Activated CD4-positive, alpha-beta T cell treated with anti-CD3 and anti-CD28 coated beads for 48 hours (primary cell): ENCODE measurements around the gene ATP6V0C.
"Not testable (repeated sequence)": the region's sequence is repeated elsewhere in the genome, so short reads cannot be mapped to it uniquely, and the experiment has no call there.

Experiments used
- DNase-seq: peaks from one replicate; pipeline ENCODE4 v3.0.0-alpha.2; 2020

The ATP6V0C gene

GRCh38 chr16:2475413-2476344, 38.1 kb upstream of the ATP6V0C start:
- DNase-seq: peak; percentile 46

GRCh38 chr16:2476345-2476720, 37.4 kb upstream of the ATP6V0C start:
- no peak for DNase-seq

- no peak for DNase-seq
Observed at GRCh38 chr16:2476741-2477140, 37.0 kb upstream of the ATP6V0C start.

GRCh38 chr16:2477327-2477726, 36.4 kb upstream of the ATP6V0C start:
- no peak for DNase-seq

GRCh38 chr16:2478279-2478678, 35.5 kb upstream of the ATP6V0C start:
- DNase-seq: no peak

GRCh38 chr16:2479996-2480395, 33.8 kb upstream of the ATP6V0C start:
- DNase-seq: not testable (repeated sequence)

GRCh38 chr16:2480948-2481347, 32.8 kb upstream of the ATP6V0C start:
- no peak for DNase-seq

- no peak for DNase-seq
Observed at GRCh38 chr16:2481676-2482075, 32.1 kb upstream of the ATP6V0C start.

- DNase-seq: no peak
Observed at GRCh38 chr16:2482249-2482648, 31.5 kb upstream of the ATP6V0C start.

GRCh38 chr16:2482708-2483534, 30.8 kb upstream of the ATP6V0C start:
- DNase-seq: no peak

- no peak for DNase-seq
Observed at GRCh38 chr16:2483939-2484897, 29.5 kb upstream of the ATP6V0C start.

GRCh38 chr16:2484898-2485508, 28.7 kb upstream of the ATP6V0C start:
- no peak for DNase-seq

- DNase-seq: no peak
Observed at GRCh38 chr16:2485811-2486507, 27.8 kb upstream of the ATP6V0C start.

- DNase-seq: peak; percentile 79
Observed at GRCh38 chr16:2486645-2487516, 26.9 kb upstream of the ATP6V0C start.

- no peak for DNase-seq
Observed at GRCh38 chr16:2487517-2487842, 26.3 kb upstream of the ATP6V0C start.

- no peak for DNase-seq
Observed at GRCh38 chr16:2487903-2488531, 25.7 kb upstream of the ATP6V0C start.

- no peak for DNase-seq
Observed at GRCh38 chr16:2489581-2489980, 24.2 kb upstream of the ATP6V0C start.

- no peak for DNase-seq
Observed at GRCh38 chr16:2490190-2491105, 23.3 kb upstream of the ATP6V0C start.

- DNase-seq: no peak
Observed at GRCh38 chr16:2492292-2492691, 21.5 kb upstream of the ATP6V0C start.
